Left ventricle myocardium inferior (tissue), 1 donor: ENCODE data around the gene MYL10. TPM values are rescaled to one million over a fixed set of nuclear protein-coding genes. Genes with fewer than 3 reads are reported as not detected.
"Not testable (repeated sequence)": the region's sequence is repeated elsewhere in the genome, so short reads cannot be mapped to it uniquely, and the experiment has no call there.

Source experiments
- DNase-seq: peaks from one replicate; pipeline ENCODE4 v3.0.0-alpha.2; 2020
- H3K27ac ChIP-seq: fragments of 200-600 bp; replicated peaks from 2 replicates; pipeline ENCODE4 v1.8.0; 2021
- H3K27me3 ChIP-seq: fragments of 200-600 bp; 2 replicates; pipeline ENCODE4 v1.8.0; 2021; ENCODE audit warnings: low read depth
- H3K36me3 ChIP-seq: fragments of 200-600 bp; 2 replicates; pipeline ENCODE4 v1.8.0; 2021
- H3K4me1 ChIP-seq: fragments of 200-600 bp; 2 replicates; pipeline ENCODE4 v1.8.0; 2021
- H3K4me3 ChIP-seq: fragments of 200-600 bp; 2 replicates; pipeline ENCODE4 v1.8.0; 2021; ENCODE audit warnings: mild to moderate bottlenecking, moderate library complexity
- H3K9me3 ChIP-seq: fragments of 200-600 bp; replicated peaks from 2 replicates; pipeline ENCODE4 v1.8.0; 2021
- CTCF ChIP-seq: fragments of 200-600 bp; IDR thresholded peaks from 2 replicates; pipeline ENCODE4 v1.8.0; 2021; ENCODE audit warnings: antibody characterized with exemption, mild to moderate bottlenecking, borderline replicate concordance
- intact Hi-C: fragments of 100-400 bp; cut with micrococcal nuclease; formaldehyde crosslinking; loops from one replicate; pipeline ENCODE4 v1.11.0; 2022
- total RNA-seq: library from RNA; stranded (reverse); fragmentation: NEBNext Ultra II Directional; extraction: Animal tissue kit (Norgen Biotek cat#: 25700); gene quantifications from one replicate; pipeline ENCODE4 v1.2.1, GENCODE V29; 2021
- donor health status: DM: no; HTN: yes; CAD: no; lungs with severe emphysema.

MYL10 gene
- total RNA-seq, 1 donor from 2014 or later: not detected

GRCh38 chr7:101657171-101657570, 28.1 kb upstream of the MYL10 start:
- H3K9me3 ChIP-seq: no peaks in the 10 kb centered on the region
- no peak overlapping the region for H3K4me3 ChIP-seq
- H3K4me1 ChIP-seq: no peaks in the 10 kb centered on the region
- intact Hi-C loops: no loop called here
- no peak for TF ChIP-seq CTCF
- H3K27me3 ChIP-seq: peaks cover 70% of the 10 kb centered on the region
- H3K27ac ChIP-seq: no peak overlapping the region
- H3K36me3 ChIP-seq: no peaks in the 10 kb centered on the region
- DNase-seq: no peak

- Histone ChIP-seq H3K27me3 (peaks cover 68% of the 10 kb centered on the region), H3K27ac (no peak overlapping the region), H3K4me1 (no peaks in the 10 kb centered on the region), H3K4me3 (no peak overlapping the region), H3K9me3 (no peaks in the 10 kb centered on the region), H3K36me3 (no peaks in the 10 kb centered on the region)
- intact Hi-C loops: no loop called here
- TF ChIP-seq CTCF: no peak
- no peak for DNase-seq
Observed at GRCh38 chr7:101651112-101651511, 22.0 kb upstream of the MYL10 start.

GRCh38 chr7:101650579-101651081, 21.5 kb upstream of the MYL10 start:
- no peak for TF ChIP-seq CTCF
- H3K9me3 ChIP-seq: no peaks in the 10 kb centered on the region
- intact Hi-C loops: no loop called here
- no peak overlapping the region for H3K4me3 ChIP-seq
- H3K27me3 ChIP-seq: peaks cover 63% of the 10 kb centered on the region
- no peak for DNase-seq
- no peaks in the 10 kb centered on the region for H3K36me3 ChIP-seq
- no peak overlapping the region for H3K27ac ChIP-seq
- H3K4me1 ChIP-seq: no peaks in the 10 kb centered on the region

GRCh38 chr7:101647876-101648275, 18.8 kb upstream of the MYL10 start:
- H3K4me3 ChIP-seq, DNase-seq, intact Hi-C loops, H3K9me3 ChIP-seq, H3K36me3 ChIP-seq, H3K27ac ChIP-seq, H3K4me1 ChIP-seq: not testable (repeated sequence)
- peaks cover 51% of the 10 kb centered on the region for H3K27me3 ChIP-seq

GRCh38 chr7:101645951-101646350, 16.9 kb upstream of the MYL10 start:
- Histone ChIP-seq H3K27ac (no peak overlapping the region), H3K27me3 (peaks cover 33% of the 10 kb centered on the region), H3K36me3 (no peaks in the 10 kb centered on the region), H3K4me3 (no peak overlapping the region), H3K4me1 (peaks cover 5% of the 10 kb centered on the region), H3K9me3 (no peaks in the 10 kb centered on the region)
- intact Hi-C loops: no loop called here
- DNase-seq: no peak
- TF ChIP-seq CTCF: no peak

- Histone ChIP-seq H3K9me3 (no peaks in the 10 kb centered on the region), H3K4me1 (peaks cover 5% of the 10 kb centered on the region), H3K27ac (no peak overlapping the region), H3K36me3 (no peaks in the 10 kb centered on the region), H3K4me3 (no peak overlapping the region), H3K27me3 (peaks cover 22% of the 10 kb centered on the region)
- intact Hi-C loops: no loop called here
- DNase-seq: no peak
- no peak for TF ChIP-seq CTCF
Observed at GRCh38 chr7:101644879-101645278, 15.8 kb upstream of the MYL10 start.

GRCh38 chr7:101639127-101639526, 10.0 kb upstream of the MYL10 start:
- H3K9me3 ChIP-seq, DNase-seq, H3K36me3 ChIP-seq, H3K27me3 ChIP-seq, H3K27ac ChIP-seq, H3K4me1 ChIP-seq, intact Hi-C loops, H3K4me3 ChIP-seq: not testable (repeated sequence)
